Germinal center (tissue), 1 donor: ENCODE results near the gene LYG1.
"Not testable (repeated sequence)": the region's sequence is repeated elsewhere in the genome, so short reads cannot be mapped to it uniquely, and the experiment has no call there.

Experiments
- DNase-seq: peaks from one replicate; pipeline ENCODE4 v3.0.0; 2012; ENCODE audit warnings: mixed read lengths, low spot score

Gene LYG1

GRCh38 chr2:99301097-99301496 lies at the start of gene LYG1:
Gene LYG1 (minus strand): TSS chr2:99301197. CDS start chr2:99295670, 5,527 bp downstream.
- not testable (repeated sequence) for DNase-seq

GRCh38 chr2:99350194-99350593 lies 49.2 kb upstream of the LYG1 start:
- no peak for DNase-seq

GRCh38 chr2:99348173-99348572 lies 47.2 kb upstream of the LYG1 start:
- no peak for DNase-seq

GRCh38 chr2:99346218-99346617 lies 45.2 kb upstream of the LYG1 start:
- no peak for DNase-seq

- not testable (repeated sequence) for DNase-seq
Observed at GRCh38 chr2:99345446-99345845, 44.4 kb upstream of the LYG1 start.

GRCh38 chr2:99342536-99342935 lies 41.5 kb upstream of the LYG1 start:
- DNase-seq, result no peak

GRCh38 chr2:99340669-99341236 lies 39.8 kb upstream of the LYG1 start:
- DNase-seq, result no peak

- peak; percentile 9 for DNase-seq
Observed at GRCh38 chr2:99338029-99338585, 37.1 kb upstream of the LYG1 start.

GRCh38 chr2:99337113-99338028 lies 36.4 kb upstream of the LYG1 start, which contains the start of gene EIF5B:
Gene EIF5B (plus strand): TSS chr2:99337389. CDS start chr2:99337555, 166 bp downstream.
- DNase-seq, result peak; percentile 92

- peak; percentile 38 for DNase-seq
Observed at GRCh38 chr2:99336804-99337112, 35.8 kb upstream of the LYG1 start.

- peak; percentile 98 for DNase-seq
Observed at GRCh38 chr2:99335911-99336803, 35.2 kb upstream of the LYG1 start, which contains the start of gene TXNDC9. Gene TXNDC9 (minus strand): TSS chr2:99336333. CDS start chr2:99333210, 3,123 bp downstream.

- no peak for DNase-seq
Observed at GRCh38 chr2:99325384-99325783, 24.4 kb upstream of the LYG1 start.

GRCh38 chr2:99317873-99318200 lies 16.8 kb upstream of the LYG1 start:
- not testable (repeated sequence) for DNase-seq

GRCh38 chr2:99317161-99317872 lies 16.3 kb upstream of the LYG1 start:
- no peak for DNase-seq

GRCh38 chr2:99299580-99299979 lies 1.4 kb downstream of the LYG1 start:
- no peak for DNase-seq

- DNase-seq, result no peak
Observed at GRCh38 chr2:99297994-99298393, 3.0 kb downstream of the LYG1 start.

- DNase-seq, result no peak
Observed at GRCh38 chr2:99285526-99285925, 15.5 kb downstream of the LYG1 start.

- DNase-seq, result no peak
Observed at GRCh38 chr2:99279969-99280695, 20.9 kb downstream of the LYG1 start.

GRCh38 chr2:99278793-99279291 lies 22.2 kb downstream of the LYG1 start:
- DNase-seq, result no peak

GRCh38 chr2:99278195-99278765 lies 22.7 kb downstream of the LYG1 start:
- DNase-seq, result not testable (repeated sequence)
